NCI-H526 treated with DMSO at 0.1 percent for 48 hours (cell line): ENCODE measurements around the gene ARL15.

Source experiments
- DNase-seq: peaks from one replicate; lab custom pipeline; 2025; lab: John Stamatoyannopoulos, UW

The ARL15 gene

GRCh38 chr5:54148067-54148845, 162.1 kb downstream of the ARL15 start:
- peak; percentile 4 for DNase-seq

- no peak for DNase-seq
Measured at GRCh38 chr5:54146916-54147315, 163.5 kb downstream of the ARL15 start.

- DNase-seq: no peak
Measured at GRCh38 chr5:54146390-54146789, 164.0 kb downstream of the ARL15 start.

GRCh38 chr5:54140247-54140840, 170.0 kb downstream of the ARL15 start:
- DNase-seq: no peak

- DNase-seq: no peak
Measured at GRCh38 chr5:54136516-54137440, 173.6 kb downstream of the ARL15 start.

GRCh38 chr5:54135042-54135441, 175.3 kb downstream of the ARL15 start:
- no peak for DNase-seq

GRCh38 chr5:54133917-54134316, 176.5 kb downstream of the ARL15 start:
- no peak for DNase-seq

- DNase-seq: no peak
Measured at GRCh38 chr5:54120473-54120872, 189.9 kb downstream of the ARL15 start.

GRCh38 chr5:54117957-54118356, 192.4 kb downstream of the ARL15 start:
- no peak for DNase-seq

GRCh38 chr5:54115735-54116403, 194.5 kb downstream of the ARL15 start:
- DNase-seq: no peak

GRCh38 chr5:54113060-54113459, 197.3 kb downstream of the ARL15 start:
- no peak for DNase-seq

- DNase-seq: no peak
Measured at GRCh38 chr5:54109626-54110330, 200.6 kb downstream of the ARL15 start.

GRCh38 chr5:54108136-54108535, 202.2 kb downstream of the ARL15 start:
- DNase-seq: no peak

- DNase-seq: no peak
Measured at GRCh38 chr5:54103871-54104270, 206.5 kb downstream of the ARL15 start.

GRCh38 chr5:54098267-54098666, 212.1 kb downstream of the ARL15 start:
- no peak for DNase-seq

- no peak for DNase-seq
Measured at GRCh38 chr5:54095969-54096368, 214.4 kb downstream of the ARL15 start.

GRCh38 chr5:54094706-54095105, 215.7 kb downstream of the ARL15 start:
- no peak for DNase-seq

GRCh38 chr5:54093861-54094260, 216.5 kb downstream of the ARL15 start:
- DNase-seq: no peak

- no peak for DNase-seq
Measured at GRCh38 chr5:54093081-54093492, 217.3 kb downstream of the ARL15 start.

- no peak for DNase-seq
Measured at GRCh38 chr5:54091307-54092130, 218.9 kb downstream of the ARL15 start.
